ENCODE data around the gene MYLK. TPM values are rescaled to one million over a fixed set of nuclear protein-coding genes. Genes with fewer than 3 reads are reported as not detected.

MYLK gene
- total and polyA plus RNA-seq, 10 of the 15 experiments (the other 5 are each of a cell fraction or from before 2014, with no cell fraction given): 0.04 to 1.6 (median 0.42) TPM; not detected in 1

DNA sequence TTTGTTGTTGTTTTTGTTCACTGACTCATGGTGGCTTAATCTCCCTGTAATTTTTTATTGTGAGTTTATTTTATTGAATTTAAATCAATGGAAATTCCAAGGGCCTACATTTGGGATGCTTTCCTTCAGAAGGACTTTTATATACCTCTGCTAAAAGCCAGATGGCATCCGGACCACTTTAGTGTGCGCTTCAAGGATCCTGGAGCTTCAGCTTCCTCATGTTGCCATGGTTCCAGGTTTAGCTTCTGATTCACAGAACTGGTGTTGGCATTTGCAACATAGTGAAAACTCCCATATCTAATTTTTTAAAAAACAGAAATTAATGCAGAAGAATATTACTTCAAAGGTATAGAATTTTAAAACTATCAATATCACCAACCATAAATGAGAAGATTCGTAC, 290.8 kb downstream of the MYLK start:
- POLR2A ChIA-PET: no interaction called here
- ATAC-seq (no peak), DNase-seq (ENCODE audit: low read depth, low spot score) (no peak), FAIRE-seq (no peak)
- no peak for TF ChIP-seq TAF1 (IDR thresholded peaks at IDR 0.05; ENCODE audit: borderline replicate concordance, low read depth, low read length)
- no peak for TF ChIP-seq PAX5 (IDR thresholded peaks at IDR 0.05; ENCODE audit: borderline replicate concordance, low read depth, low read length)
- no peak for TF ChIP-seq IKZF1 (conservative IDR thresholded peaks at IDR 0.05)
- TF ChIP-seq, protein P1, sequence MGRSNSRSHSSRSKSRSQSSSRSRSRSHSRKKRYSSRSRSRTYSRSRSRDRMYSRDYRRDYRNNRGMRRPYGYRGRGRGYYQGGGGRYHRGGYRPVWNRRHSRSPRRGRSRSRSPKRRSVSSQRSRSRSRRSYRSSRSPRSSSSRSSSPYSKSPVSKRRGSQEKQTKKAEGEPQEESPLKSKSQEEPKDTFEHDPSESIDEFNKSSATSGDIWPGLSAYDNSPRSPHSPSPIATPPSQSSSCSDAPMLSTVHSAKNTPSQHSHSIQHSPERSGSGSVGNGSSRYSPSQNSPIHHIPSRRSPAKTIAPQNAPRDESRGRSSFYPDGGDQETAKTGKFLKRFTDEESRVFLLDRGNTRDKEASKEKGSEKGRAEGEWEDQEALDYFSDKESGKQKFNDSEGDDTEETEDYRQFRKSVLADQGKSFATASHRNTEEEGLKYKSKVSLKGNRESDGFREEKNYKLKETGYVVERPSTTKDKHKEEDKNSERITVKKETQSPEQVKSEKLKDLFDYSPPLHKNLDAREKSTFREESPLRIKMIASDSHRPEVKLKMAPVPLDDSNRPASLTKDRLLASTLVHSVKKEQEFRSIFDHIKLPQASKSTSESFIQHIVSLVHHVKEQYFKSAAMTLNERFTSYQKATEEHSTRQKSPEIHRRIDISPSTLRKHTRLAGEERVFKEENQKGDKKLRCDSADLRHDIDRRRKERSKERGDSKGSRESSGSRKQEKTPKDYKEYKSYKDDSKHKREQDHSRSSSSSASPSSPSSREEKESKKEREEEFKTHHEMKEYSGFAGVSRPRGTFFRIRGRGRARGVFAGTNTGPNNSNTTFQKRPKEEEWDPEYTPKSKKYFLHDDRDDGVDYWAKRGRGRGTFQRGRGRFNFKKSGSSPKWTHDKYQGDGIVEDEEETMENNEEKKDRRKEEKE (IDR thresholded peaks at IDR 0.05): no peak
- no peak for TF ChIP-seq BACH1 (IDR thresholded peaks at IDR 0.05; ENCODE audit: borderline replicate concordance)
- H3K79me2 ChIP-seq (ENCODE audit: control insufficient read depth, insufficient read depth, low read length): no peaks in the 10 kb centered on the region
- no peaks in the 10 kb centered on the region for H3K27me3 ChIP-seq (replicated peaks in 1 of 2; ENCODE audit: control insufficient read depth in 2 of 2, insufficient read depth in 2 of 2, low read length in 1 of 2)
- no peak overlapping the region for H3K27ac ChIP-seq (ENCODE audit: control insufficient read depth, insufficient read depth)
- H3K36me3 ChIP-seq (ENCODE audit: control insufficient read depth in 2 of 2, insufficient read depth in 2 of 2, low read length in 1 of 2): no peaks in the 10 kb centered on the region
- H3K4me2 ChIP-seq (ENCODE audit: control insufficient read depth, insufficient read depth): no peak overlapping the region
- SMC1A ChIA-PET (ENCODE audit: uncharacterized antibody, unreplicated experiment): interaction anchor here (1.1 kb wide), 1 partner anchor 11 kb away, joined by 3 read pairs; no protein-coding TSS in a partner anchor
- WGBS (ENCODE audit: insufficient coverage, insufficient replicate concordance, low lambda C conversion rate, missing lambda C conversion rate): 100% methylated on average over 3 of the region's 3 CpGs
- CTCF ChIA-PET: no interaction called here
- no peak overlapping the region for H3K4me3 ChIP-seq
- in situ Hi-C loops (cut with MboI): no loop called here
- intact Hi-C loops (cut with micrococcal nuclease; ENCODE audit: unreplicated experiment): no loop called here
- RAD21 ChIA-PET (ENCODE audit: unreplicated experiment): no interaction called here
- no peak overlapping the region for H2AFZ ChIP-seq (ENCODE audit: control insufficient read depth, low read depth, low read length)
- H4K20me1 ChIP-seq (ENCODE audit: control insufficient read depth, insufficient read depth): no peaks in the 10 kb centered on the region
- no peak overlapping the region for H3K9ac ChIP-seq (ENCODE audit: control insufficient read depth, insufficient read depth, low read length)
- H3K9me3 ChIP-seq (replicated peaks; ENCODE audit: control insufficient read depth, insufficient read depth, low read length): peaks cover 17% of the 10 kb centered on the region
- BruUV-seq (replicated peaks): no TSS peak
- H3K4me1 ChIP-seq (ENCODE audit: control insufficient read depth, insufficient read depth, low read length): no peaks in the 10 kb centered on the region
